ENCODE data around the gene LRRC15. TPM values are rescaled to one million over a fixed set of nuclear protein-coding genes. Genes with fewer than 3 reads are reported as not detected.

The LRRC15 gene
- total RNA-seq, 1 donor from 2014 or later = 0.52 TPM

- H3K9ac ChIP-seq (ENCODE audit: low read depth in 1 of 3, low read length in 3 of 3) = no peak overlapping the region
- H3K9me3 ChIP-seq (ENCODE audit: control insufficient read depth in 3 of 3, low read length in 3 of 3) = no peaks in the 10 kb centered on the region
- H3K4me1 ChIP-seq (ENCODE audit: control insufficient read depth in 3 of 3, insufficient read depth in 3 of 3, low read length in 3 of 3) = peaks cover 12 to 16% (median 15%) of the 10 kb centered on the region in 3 donors
- H3K36me3 ChIP-seq (ENCODE audit: control insufficient read depth in 3 of 3, insufficient read depth in 3 of 3, low read length in 3 of 3) = no peaks in the 10 kb centered on the region
- H3K27ac ChIP-seq (ENCODE audit: low read depth, low read length) = no peak overlapping the region
- peak overlapping the region; percentile 35 to 47 (median 44) for H3K4me3 ChIP-seq (ENCODE audit: low read length in 3 of 3)
- peaks cover 33 to 38% (median 35%) of the 10 kb centered on the region in 3 donors for H3K27me3 ChIP-seq (ENCODE audit: control insufficient read depth in 3 of 3, insufficient read depth in 3 of 3, low read length in 3 of 3)
These were observed 28.3 kb upstream of the LRRC15 start for GRCh38 chr3:194397757-194398312.

GRCh38 chr3:194396859-194397756 lies 27.6 kb upstream of the LRRC15 start:
- H3K4me1 ChIP-seq (ENCODE audit: control insufficient read depth in 3 of 3, insufficient read depth in 3 of 3, low read length in 3 of 3) = peaks cover 12 to 16% (median 15%) of the 10 kb centered on the region in 3 donors
- peak overlapping the region in 2 of 3 donors; percentile 41 to 44 for H3K4me3 ChIP-seq (ENCODE audit: low read length in 3 of 3)
- H3K36me3 ChIP-seq (ENCODE audit: control insufficient read depth in 3 of 3, insufficient read depth in 3 of 3, low read length in 3 of 3) = no peaks in the 10 kb centered on the region
- no peak overlapping the region for H3K27ac ChIP-seq (ENCODE audit: low read depth, low read length)
- H3K9me3 ChIP-seq (ENCODE audit: control insufficient read depth in 3 of 3, low read length in 3 of 3) = no peaks in the 10 kb centered on the region
- peaks cover 35 to 38% (median 37%) of the 10 kb centered on the region in 3 donors for H3K27me3 ChIP-seq (ENCODE audit: control insufficient read depth in 3 of 3, insufficient read depth in 3 of 3, low read length in 3 of 3)
- no peak overlapping the region for H3K9ac ChIP-seq (ENCODE audit: low read depth in 1 of 3, low read length in 3 of 3)

- Histone ChIP-seq H3K36me3 (ENCODE audit: control insufficient read depth in 3 of 3, insufficient read depth in 3 of 3, low read length in 3 of 3) (no peaks in the 10 kb centered on the region), H3K9me3 (ENCODE audit: control insufficient read depth in 3 of 3, low read length in 3 of 3) (no peaks in the 10 kb centered on the region), H3K9ac (ENCODE audit: low read depth in 1 of 3, low read length in 3 of 3) (no peak overlapping the region), H3K4me1 (ENCODE audit: control insufficient read depth in 3 of 3, insufficient read depth in 3 of 3, low read length in 3 of 3) (peaks cover 12 to 16% (median 15%) of the 10 kb centered on the region in 3 donors), H3K27ac (ENCODE audit: low read depth, low read length) (no peak overlapping the region), H3K4me3 (ENCODE audit: low read length in 3 of 3) (peak overlapping the region in 1 of 3 donors; percentile 57), H3K27me3 (ENCODE audit: control insufficient read depth in 3 of 3, insufficient read depth in 3 of 3, low read length in 3 of 3) (peaks cover 35 to 38% (median 37%) of the 10 kb centered on the region in 3 donors)
These were observed 27.0 kb upstream of the LRRC15 start for GRCh38 chr3:194396539-194396858.

GRCh38 chr3:194395778-194396538 lies 26.4 kb upstream of the LRRC15 start:
- peak overlapping the region in 1 of 3 donors; percentile 57 for H3K4me3 ChIP-seq (ENCODE audit: low read length in 3 of 3)
- no peak overlapping the region for H3K9ac ChIP-seq (ENCODE audit: low read depth in 1 of 3, low read length in 3 of 3)
- no peaks in the 10 kb centered on the region for H3K36me3 ChIP-seq (ENCODE audit: control insufficient read depth in 3 of 3, insufficient read depth in 3 of 3, low read length in 3 of 3)
- H3K4me1 ChIP-seq (ENCODE audit: control insufficient read depth in 3 of 3, insufficient read depth in 3 of 3, low read length in 3 of 3) = peaks cover 12 to 16% (median 15%) of the 10 kb centered on the region in 3 donors
- H3K27me3 ChIP-seq (ENCODE audit: control insufficient read depth in 3 of 3, insufficient read depth in 3 of 3, low read length in 3 of 3) = peaks cover 32 to 38% (median 34%) of the 10 kb centered on the region in 3 donors
- no peak overlapping the region for H3K27ac ChIP-seq (ENCODE audit: low read depth, low read length)
- H3K9me3 ChIP-seq (ENCODE audit: control insufficient read depth in 3 of 3, low read length in 3 of 3) = no peaks in the 10 kb centered on the region

- Histone ChIP-seq H3K4me1 (ENCODE audit: control insufficient read depth in 3 of 3, insufficient read depth in 3 of 3, low read length in 3 of 3) (peaks cover 12 to 16% (median 15%) of the 10 kb centered on the region in 3 donors), H3K27me3 (ENCODE audit: control insufficient read depth in 3 of 3, insufficient read depth in 3 of 3, low read length in 3 of 3) (peaks cover 31 to 38% (median 34%) of the 10 kb centered on the region in 3 donors), H3K36me3 (ENCODE audit: control insufficient read depth in 3 of 3, insufficient read depth in 3 of 3, low read length in 3 of 3) (no peaks in the 10 kb centered on the region), H3K9ac (ENCODE audit: low read depth in 1 of 3, low read length in 3 of 3) (no peak overlapping the region), H3K4me3 (ENCODE audit: low read length in 3 of 3) (no peak overlapping the region), H3K27ac (ENCODE audit: low read depth, low read length) (no peak overlapping the region), H3K9me3 (ENCODE audit: control insufficient read depth in 3 of 3, low read length in 3 of 3) (peaks cover 0 to 3% (median 0%) of the 10 kb centered on the region in 3 donors)
These were observed 25.7 kb upstream of the LRRC15 start for GRCh38 chr3:194395212-194395611.

- H3K27ac ChIP-seq (ENCODE audit: low read depth, low read length) = no peak overlapping the region
- H3K9me3 ChIP-seq (ENCODE audit: control insufficient read depth in 3 of 3, low read length in 3 of 3) = peaks cover 0 to 3% (median 0%) of the 10 kb centered on the region in 3 donors
- H3K27me3 ChIP-seq (ENCODE audit: control insufficient read depth in 3 of 3, insufficient read depth in 3 of 3, low read length in 3 of 3) = peaks cover 12 to 17% (median 17%) of the 10 kb centered on the region in 3 donors
- H3K9ac ChIP-seq (ENCODE audit: low read depth in 1 of 3, low read length in 3 of 3) = no peak overlapping the region
- peaks cover 6 to 10% (median 9%) of the 10 kb centered on the region in 3 donors for H3K4me1 ChIP-seq (ENCODE audit: control insufficient read depth in 3 of 3, insufficient read depth in 3 of 3, low read length in 3 of 3)
- no peaks in the 10 kb centered on the region for H3K36me3 ChIP-seq (ENCODE audit: control insufficient read depth in 3 of 3, insufficient read depth in 3 of 3, low read length in 3 of 3)
- H3K4me3 ChIP-seq (ENCODE audit: low read length in 3 of 3) = no peak overlapping the region
These were observed 23.0 kb upstream of the LRRC15 start for GRCh38 chr3:194392576-194392975.

GRCh38 chr3:194390835-194391234 lies 21.3 kb upstream of the LRRC15 start:
- H3K27ac ChIP-seq (ENCODE audit: low read depth, low read length) = no peak overlapping the region
- peaks cover 0 to 3% (median 0%) of the 10 kb centered on the region in 3 donors for H3K9me3 ChIP-seq (ENCODE audit: control insufficient read depth in 3 of 3, low read length in 3 of 3)
- H3K4me3 ChIP-seq (ENCODE audit: low read length in 3 of 3) = no peak overlapping the region
- H3K4me1 ChIP-seq (ENCODE audit: control insufficient read depth in 3 of 3, insufficient read depth in 3 of 3, low read length in 3 of 3) = no peaks in the 10 kb centered on the region
- no peak overlapping the region for H3K9ac ChIP-seq (ENCODE audit: low read depth in 1 of 3, low read length in 3 of 3)
- H3K36me3 ChIP-seq (ENCODE audit: control insufficient read depth in 3 of 3, insufficient read depth in 3 of 3, low read length in 3 of 3) = no peaks in the 10 kb centered on the region
- peaks cover 0 to 6% (median 4%) of the 10 kb centered on the region in 3 donors for H3K27me3 ChIP-seq (ENCODE audit: control insufficient read depth in 3 of 3, insufficient read depth in 3 of 3, low read length in 3 of 3)

- Histone ChIP-seq H3K27me3 (ENCODE audit: control insufficient read depth in 3 of 3, insufficient read depth in 3 of 3, low read length in 3 of 3) (peaks cover 0 to 8% (median 5%) of the 10 kb centered on the region in 3 donors), H3K27ac (ENCODE audit: low read depth, low read length) (no peak overlapping the region), H3K4me1 (ENCODE audit: control insufficient read depth in 3 of 3, insufficient read depth in 3 of 3, low read length in 3 of 3) (no peaks in the 10 kb centered on the region), H3K36me3 (ENCODE audit: control insufficient read depth in 3 of 3, insufficient read depth in 3 of 3, low read length in 3 of 3) (no peaks in the 10 kb centered on the region), H3K9ac (ENCODE audit: low read depth in 1 of 3, low read length in 3 of 3) (no peak overlapping the region), H3K9me3 (ENCODE audit: control insufficient read depth in 3 of 3, low read length in 3 of 3) (peaks cover 0 to 3% (median 0%) of the 10 kb centered on the region in 3 donors), H3K4me3 (ENCODE audit: low read length in 3 of 3) (no peak overlapping the region)
These were observed 19.7 kb upstream of the LRRC15 start for GRCh38 chr3:194389269-194389668.

- H3K4me3 ChIP-seq (ENCODE audit: low read length in 3 of 3) = no peak overlapping the region
- H3K36me3 ChIP-seq (ENCODE audit: control insufficient read depth in 3 of 3, insufficient read depth in 3 of 3, low read length in 3 of 3) = no peaks in the 10 kb centered on the region
- no peak overlapping the region for H3K9ac ChIP-seq (ENCODE audit: low read depth in 1 of 3, low read length in 3 of 3)
- no peaks in the 10 kb centered on the region for H3K4me1 ChIP-seq (ENCODE audit: control insufficient read depth in 3 of 3, insufficient read depth in 3 of 3, low read length in 3 of 3)
- H3K9me3 ChIP-seq (ENCODE audit: control insufficient read depth in 3 of 3, low read length in 3 of 3) = peaks cover 0 to 3% (median 0%) of the 10 kb centered on the region in 3 donors
- no peak overlapping the region for H3K27ac ChIP-seq (ENCODE audit: low read depth, low read length)
- H3K27me3 ChIP-seq (ENCODE audit: control insufficient read depth in 3 of 3, insufficient read depth in 3 of 3, low read length in 3 of 3) = peaks cover 0 to 8% (median 5%) of the 10 kb centered on the region in 3 donors
These were observed 18.4 kb upstream of the LRRC15 start for GRCh38 chr3:194387926-194388418.
